ENCODE data around the gene ERVW-1.
A peak's percentile ranks its signal among the peaks of the same experiment; 100 is the strongest.
"Not testable (repeated sequence)": the region's sequence is repeated elsewhere in the genome, so short reads cannot be mapped to it uniquely, and the experiment has no call there.

Gene ERVW-1

GRCh38 chr7:92460510-92460909, 17.2 kb downstream of the ERVW-1 start:
- Mint-ChIP-seq H3K9me3 (no peaks in the 10 kb centered on the region), H3K4me3 (no peak overlapping the region), H3K36me3 (peaks cover 6% of the 10 kb centered on the region), H3K27ac (no peak overlapping the region), H3K27me3 (no peaks in the 10 kb centered on the region), H3K4me1 (no peaks in the 10 kb centered on the region)
- DNase-seq (ENCODE audit: low spot score in 2 of 2) (no peak), ATAC-seq (ENCODE audit: low read depth) (no peak)

GRCh38 chr7:92460109-92460508, 17.6 kb downstream of the ERVW-1 start:
- H3K9me3 Mint-ChIP-seq = no peaks in the 10 kb centered on the region
- H3K4me3 Mint-ChIP-seq = no peak overlapping the region
- DNase-seq (ENCODE audit: low spot score in 2 of 2) = no peak
- ATAC-seq (ENCODE audit: low read depth) = no peak
- no peak overlapping the region for H3K27ac Mint-ChIP-seq
- H3K36me3 Mint-ChIP-seq = peaks cover 6% of the 10 kb centered on the region
- H3K27me3 Mint-ChIP-seq = no peaks in the 10 kb centered on the region
- no peaks in the 10 kb centered on the region for H3K4me1 Mint-ChIP-seq

GRCh38 chr7:92456236-92456635, 21.5 kb downstream of the ERVW-1 start:
- peaks cover 9% of the 10 kb centered on the region for H3K36me3 Mint-ChIP-seq
- peaks cover 3% of the 10 kb centered on the region for H3K4me1 Mint-ChIP-seq
- no peak overlapping the region for H3K4me3 Mint-ChIP-seq
- H3K9me3 Mint-ChIP-seq = no peaks in the 10 kb centered on the region
- no peak for DNase-seq (ENCODE audit: low spot score in 2 of 2)
- no peaks in the 10 kb centered on the region for H3K27me3 Mint-ChIP-seq
- ATAC-seq (ENCODE audit: low read depth) = no peak
- H3K27ac Mint-ChIP-seq = no peak overlapping the region

- Mint-ChIP-seq H3K4me3 (no peak overlapping the region), H3K27me3 (no peaks in the 10 kb centered on the region), H3K36me3 (peaks cover 15% of the 10 kb centered on the region), H3K9me3 (no peaks in the 10 kb centered on the region), H3K4me1 (peaks cover 6% of the 10 kb centered on the region), H3K27ac (no peak overlapping the region)
- DNase-seq (ENCODE audit: low spot score in 2 of 2) (no peak), ATAC-seq (ENCODE audit: low read depth) (no peak)
Observed at GRCh38 chr7:92451645-92452044, 26.1 kb downstream of the ERVW-1 start.

GRCh38 chr7:92448205-92448747, 29.5 kb downstream of the ERVW-1 start:
- ATAC-seq (ENCODE audit: low read depth) = peak; percentile 41
- Mint-ChIP-seq H3K36me3 (peaks cover 8% of the 10 kb centered on the region), H3K27me3 (no peaks in the 10 kb centered on the region), H3K4me1 (peaks cover 5% of the 10 kb centered on the region), H3K4me3 (peak overlapping the region; percentile 94), H3K9me3 (no peaks in the 10 kb centered on the region), H3K27ac (peak overlapping the region; percentile 97)
- peak; percentile 52 to 60 for DNase-seq (ENCODE audit: low spot score in 2 of 2)

- ATAC-seq (ENCODE audit: low read depth) (peak; percentile 74), DNase-seq (ENCODE audit: low spot score in 2 of 2) (peak; percentile 78 to 81)
- Mint-ChIP-seq H3K9me3 (no peaks in the 10 kb centered on the region), H3K27ac (peak within 1 kb of the TSS; percentile 97), H3K36me3 (peaks cover 6% of the 10 kb centered on the region), H3K27me3 (no peaks in the 10 kb centered on the region), H3K4me1 (peaks cover 3% of the 10 kb centered on the region), H3K4me3 (peak within 1 kb of the TSS; percentile 94)
Observed at GRCh38 chr7:92447345-92448204, 30.2 kb downstream of the ERVW-1 start, which contains the start of gene GATAD1. Gene GATAD1 (plus strand): TSS chr7:92447482. CDS start chr7:92447730, 248 bp downstream.

- Mint-ChIP-seq H3K9me3 (peaks cover 2% of the 10 kb centered on the region), H3K4me1 (peaks cover 3% of the 10 kb centered on the region), H3K4me3 (peak overlapping the region; percentile 86), H3K27me3 (no peaks in the 10 kb centered on the region), H3K36me3 (peaks cover 8% of the 10 kb centered on the region), H3K27ac (peak overlapping the region; percentile 97)
- DNase-seq (ENCODE audit: low spot score in 2 of 2) (no peak), ATAC-seq (ENCODE audit: low read depth) (no peak)
Observed at GRCh38 chr7:92446869-92447344, 30.8 kb downstream of the ERVW-1 start.

- not testable (repeated sequence) for H3K36me3 Mint-ChIP-seq; H3K4me1 Mint-ChIP-seq; H3K9me3 Mint-ChIP-seq; H3K4me3 Mint-ChIP-seq; H3K27ac Mint-ChIP-seq; ATAC-seq (ENCODE audit: low read depth); H3K27me3 Mint-ChIP-seq; DNase-seq (ENCODE audit: low spot score in 2 of 2)
Observed at GRCh38 chr7:92442720-92443119, 35.0 kb downstream of the ERVW-1 start.

- Mint-ChIP-seq H3K36me3 (peaks cover 2% of the 10 kb centered on the region), H3K4me1 (no peaks in the 10 kb centered on the region), H3K9me3 (peaks cover 2% of the 10 kb centered on the region), H3K27ac (no peak overlapping the region), H3K27me3 (peaks cover 2% of the 10 kb centered on the region), H3K4me3 (no peak overlapping the region)
- no peak for ATAC-seq (ENCODE audit: low read depth)
- no peak for DNase-seq (ENCODE audit: low spot score in 2 of 2)
Observed at GRCh38 chr7:92437956-92438491, 39.7 kb downstream of the ERVW-1 start.

- H3K27me3 Mint-ChIP-seq = peaks cover 2% of the 10 kb centered on the region
- no peak for ATAC-seq (ENCODE audit: low read depth)
- no peak overlapping the region for H3K4me3 Mint-ChIP-seq
Observed at GRCh38 chr7:92436612-92437445, 40.9 kb downstream of the ERVW-1 start.

GRCh38 chr7:92435542-92435941, 42.2 kb downstream of the ERVW-1 start:
- DNase-seq (ENCODE audit: low spot score in 2 of 2) (no peak), ATAC-seq (ENCODE audit: low read depth) (no peak)
- Mint-ChIP-seq H3K27ac (no peak overlapping the region), H3K9me3 (no peaks in the 10 kb centered on the region), H3K36me3 (no peaks in the 10 kb centered on the region), H3K27me3 (peaks cover 2% of the 10 kb centered on the region), H3K4me1 (no peaks in the 10 kb centered on the region), H3K4me3 (no peak overlapping the region)

More at GRCh38 chr7:92436612-92437445, 40.9 kb downstream of the ERVW-1 start:
- no peaks in the 10 kb centered on the region for H3K9me3 Mint-ChIP-seq
- no peak overlapping the region for H3K27ac Mint-ChIP-seq
- H3K36me3 Mint-ChIP-seq = no peaks in the 10 kb centered on the region
- DNase-seq (ENCODE audit: low spot score in 2 of 2) = no peak
- no peaks in the 10 kb centered on the region for H3K4me1 Mint-ChIP-seq

- Mint-ChIP-seq H3K36me3 (no peaks in the 10 kb centered on the region), H3K4me1 (no peaks in the 10 kb centered on the region), H3K9me3 (no peaks in the 10 kb centered on the region), H3K4me3 (no peak overlapping the region), H3K27ac (no peak overlapping the region), H3K27me3 (peaks cover 2% of the 10 kb centered on the region)
- no peak for DNase-seq (ENCODE audit: low spot score in 2 of 2)
- ATAC-seq (ENCODE audit: low read depth) = no peak
Observed at GRCh38 chr7:92433019-92433418, 44.7 kb downstream of the ERVW-1 start.

- Mint-ChIP-seq H3K36me3 (no peaks in the 10 kb centered on the region), H3K4me3 (no peak overlapping the region), H3K9me3 (no peaks in the 10 kb centered on the region), H3K27me3 (peaks cover 2% of the 10 kb centered on the region), H3K27ac (no peak overlapping the region), H3K4me1 (no peaks in the 10 kb centered on the region)
- ATAC-seq (ENCODE audit: low read depth) (no peak), DNase-seq (ENCODE audit: low spot score in 2 of 2) (no peak)
Observed at GRCh38 chr7:92432299-92432946, 45.3 kb downstream of the ERVW-1 start.
